ENCODE data around the gene YY1AP1. TPM values are rescaled to one million over a fixed set of nuclear protein-coding genes. Genes with fewer than 3 reads are reported as not detected.

The YY1AP1 gene
- total RNA-seq, 1 donor from 2014 or later, result 42.3 TPM

GRCh38 chr1:155652951-155653350, 35.6 kb downstream of the YY1AP1 start:
- no peaks in the 10 kb centered on the region for H3K36me3 ChIP-seq (ENCODE audit: insufficient read depth, low read length)
- Mint-ChIP-seq H3K4me1 (ENCODE audit: low read depth, unreplicated experiment) (peaks cover 15% of the 10 kb centered on the region), H3K27ac (ENCODE audit: unreplicated experiment) (no peak overlapping the region), H3K4me3 (ENCODE audit: unreplicated experiment) (no peak overlapping the region), H3K36me3 (ENCODE audit: low read depth, unreplicated experiment) (peaks cover 7% of the 10 kb centered on the region), H3K9me3 (ENCODE audit: unreplicated experiment) (no peaks in the 10 kb centered on the region), H3K27me3 (ENCODE audit: low read depth, unreplicated experiment) (peaks cover 2% of the 10 kb centered on the region)
- H3K4me1 ChIP-seq (ENCODE audit: insufficient read depth, low read length), result peaks cover 16% of the 10 kb centered on the region
- no peak overlapping the region for H2AFZ ChIP-seq (ENCODE audit: low read depth, low read length)
- no peak overlapping the region for H3K9ac ChIP-seq (ENCODE audit: low read length)
- TF ChIP-seq CTCF (IDR thresholded peaks at IDR 0.05; ENCODE audit: insufficient read depth, low read depth, low read length) (no peak), EZH2 (IDR thresholded peaks at IDR 0.05; ENCODE audit: insufficient read depth, low read length) (no peak)
- no peaks in the 10 kb centered on the region for H3K27me3 ChIP-seq (ENCODE audit: insufficient read depth, low read length)
- FAIRE-seq (no peak), DNase-seq (ENCODE audit: low read depth) (no peak)
- no peaks in the 10 kb centered on the region for H3K9me3 ChIP-seq (ENCODE audit: insufficient read depth, low read depth, low read length)
- no peak overlapping the region for H3K4me3 ChIP-seq (ENCODE audit: insufficient read depth, low read depth, low read length)
- H3K27ac ChIP-seq (ENCODE audit: low read depth, low read length), result no peak overlapping the region
- no peaks in the 10 kb centered on the region for H4K20me1 ChIP-seq (ENCODE audit: insufficient read depth, low read length)
- no peaks in the 10 kb centered on the region for H3K79me2 ChIP-seq (ENCODE audit: insufficient read depth, low read length)
- no peak overlapping the region for H3K4me2 ChIP-seq (ENCODE audit: low read length)

- Histone ChIP-seq H4K20me1 (ENCODE audit: insufficient read depth, low read length) (no peaks in the 10 kb centered on the region), H3K4me3 (ENCODE audit: insufficient read depth, low read depth, low read length) (no peak overlapping the region), H3K36me3 (ENCODE audit: insufficient read depth, low read length) (no peaks in the 10 kb centered on the region), H2AFZ (ENCODE audit: low read depth, low read length) (no peak overlapping the region), H3K4me1 (ENCODE audit: insufficient read depth, low read length) (peaks cover 19% of the 10 kb centered on the region), H3K4me2 (ENCODE audit: low read length) (peak overlapping the region; percentile 81), H3K9me3 (ENCODE audit: insufficient read depth, low read depth, low read length) (no peaks in the 10 kb centered on the region), H3K9ac (ENCODE audit: low read length) (no peak overlapping the region), H3K27ac (ENCODE audit: low read depth, low read length) (no peak overlapping the region), H3K27me3 (ENCODE audit: insufficient read depth, low read length) (no peaks in the 10 kb centered on the region), H3K79me2 (ENCODE audit: insufficient read depth, low read length) (peaks cover 3% of the 10 kb centered on the region)
- Mint-ChIP-seq H3K36me3 (ENCODE audit: low read depth, unreplicated experiment) (peaks cover 4% of the 10 kb centered on the region), H3K27me3 (ENCODE audit: low read depth, unreplicated experiment) (peaks cover 2% of the 10 kb centered on the region), H3K4me3 (ENCODE audit: unreplicated experiment) (no peak overlapping the region), H3K4me1 (ENCODE audit: low read depth, unreplicated experiment) (peaks cover 15% of the 10 kb centered on the region), H3K9me3 (ENCODE audit: unreplicated experiment) (no peaks in the 10 kb centered on the region), H3K27ac (ENCODE audit: unreplicated experiment) (peak overlapping the region; percentile 2)
- TF ChIP-seq CTCF (IDR thresholded peaks at IDR 0.05; ENCODE audit: insufficient read depth, low read depth, low read length) (peak; percentile 2), EZH2 (IDR thresholded peaks at IDR 0.05; ENCODE audit: insufficient read depth, low read length) (no peak)
- DNase-seq (ENCODE audit: low read depth), result no peak
- no peak for FAIRE-seq
Observed at GRCh38 chr1:155651861-155652661, 36.5 kb downstream of the YY1AP1 start.

GRCh38 chr1:155650231-155650757, 38.3 kb downstream of the YY1AP1 start:
- no peak for DNase-seq (ENCODE audit: low read depth)
- H3K4me2 ChIP-seq (ENCODE audit: low read length), result no peak overlapping the region
- peaks cover 6% of the 10 kb centered on the region for H3K79me2 ChIP-seq (ENCODE audit: insufficient read depth, low read length)
- no peak for TF ChIP-seq EZH2 (IDR thresholded peaks at IDR 0.05; ENCODE audit: insufficient read depth, low read length)
- no peak for TF ChIP-seq CTCF (IDR thresholded peaks at IDR 0.05; ENCODE audit: insufficient read depth, low read depth, low read length)
- no peak overlapping the region for H3K9ac ChIP-seq (ENCODE audit: low read length)
- no peak for FAIRE-seq
- H3K27ac ChIP-seq (ENCODE audit: low read depth, low read length), result no peak overlapping the region
- Mint-ChIP-seq H3K27me3 (ENCODE audit: low read depth, unreplicated experiment) (peaks cover 2% of the 10 kb centered on the region), H3K27ac (ENCODE audit: unreplicated experiment) (no peak overlapping the region), H3K36me3 (ENCODE audit: low read depth, unreplicated experiment) (no peaks in the 10 kb centered on the region), H3K9me3 (ENCODE audit: unreplicated experiment) (peaks cover 4% of the 10 kb centered on the region), H3K4me3 (ENCODE audit: unreplicated experiment) (no peak overlapping the region), H3K4me1 (ENCODE audit: low read depth, unreplicated experiment) (peaks cover 19% of the 10 kb centered on the region)
- no peaks in the 10 kb centered on the region for H3K27me3 ChIP-seq (ENCODE audit: insufficient read depth, low read length)
- no peaks in the 10 kb centered on the region for H3K36me3 ChIP-seq (ENCODE audit: insufficient read depth, low read length)
- no peak overlapping the region for H2AFZ ChIP-seq (ENCODE audit: low read depth, low read length)
- peaks cover 35% of the 10 kb centered on the region for H3K4me1 ChIP-seq (ENCODE audit: insufficient read depth, low read length)
- H4K20me1 ChIP-seq (ENCODE audit: insufficient read depth, low read length), result no peaks in the 10 kb centered on the region
- H3K9me3 ChIP-seq (ENCODE audit: insufficient read depth, low read depth, low read length), result no peaks in the 10 kb centered on the region
- no peak overlapping the region for H3K4me3 ChIP-seq (ENCODE audit: insufficient read depth, low read depth, low read length)
